HCT116 (cell line): Measurements from ENCODE around the gene PRRG2.

Experiments used
- CBX3 ChIP-seq: IDR thresholded peaks from 2 replicates; pipeline ENCODE4 v1.6.1; 2012; ENCODE audit warnings: low read depth
- CTCF ChIP-seq, 3 experiments: fragments of 200-600 bp in 1 of 3; sonication (generic) in 1 of 3; IDR thresholded peaks in 2 of 3; conservative IDR thresholded peaks in 1 of 3; 2 replicates each; pipeline ENCODE4 v1.5.1; 2012 to 2017; ENCODE audit warnings: low read depth in 2 of 3, low read length in 2 of 3, antibody characterized with exemption in 1 of 3, borderline replicate concordance in 1 of 3, control low read depth in 1 of 3, mild to moderate bottlenecking in 1 of 3, mixed read lengths in 1 of 3, mixed run types in 1 of 3, moderate library complexity in 1 of 3; ENCODE audit not compliant: insufficient read depth in 1 of 3
- EZH2phosphoT487 ChIP-seq: fragments of 200-600 bp; IDR thresholded peaks from 2 replicates; pipeline ENCODE4 v1.6.1; 2018; ENCODE audit warnings: antibody characterized with exemption, borderline replicate concordance

- TF ChIP-seq CTCF (IDR thresholded peaks at IDR 0.05 in 2 of 3, conservative IDR thresholded peaks at IDR 0.05 in 1 of 3; ENCODE audit: borderline replicate concordance in 1 of 3, insufficient read depth in 1 of 3, low read depth in 2 of 3, low read length in 2 of 3) (no peak), CBX3 (no peak), EZH2phosphoT487 (no peak)
These were observed 42.5 kb upstream of the PRRG2 start for GRCh38 chr19:49538643-49539042.
